Choroid plexus epithelial cell (primary cell): ENCODE measurements around the gene IPPK.

Experiments used
- DNase-seq: peaks from one replicate; pipeline ENCODE4 v3.0.0-alpha.2; 2010; ENCODE audit warnings: low read depth
- H3K4me3 ChIP-seq: 2 replicates; pipeline ENCODE4 v1.5.1; 2011; ENCODE audit warnings: low read depth, mild to moderate bottlenecking, control low read depth, low read length, moderate library complexity
- TF ChIP-seq, protein P1 (sequence below): conservative IDR thresholded peaks from 2 replicates; pipeline ENCODE4 v1.5.1; 2011; ENCODE audit warnings: low read depth, mild to moderate bottlenecking, control low read depth, inconsistent platforms, low read length, moderate library complexity

IPPK gene

DNA sequence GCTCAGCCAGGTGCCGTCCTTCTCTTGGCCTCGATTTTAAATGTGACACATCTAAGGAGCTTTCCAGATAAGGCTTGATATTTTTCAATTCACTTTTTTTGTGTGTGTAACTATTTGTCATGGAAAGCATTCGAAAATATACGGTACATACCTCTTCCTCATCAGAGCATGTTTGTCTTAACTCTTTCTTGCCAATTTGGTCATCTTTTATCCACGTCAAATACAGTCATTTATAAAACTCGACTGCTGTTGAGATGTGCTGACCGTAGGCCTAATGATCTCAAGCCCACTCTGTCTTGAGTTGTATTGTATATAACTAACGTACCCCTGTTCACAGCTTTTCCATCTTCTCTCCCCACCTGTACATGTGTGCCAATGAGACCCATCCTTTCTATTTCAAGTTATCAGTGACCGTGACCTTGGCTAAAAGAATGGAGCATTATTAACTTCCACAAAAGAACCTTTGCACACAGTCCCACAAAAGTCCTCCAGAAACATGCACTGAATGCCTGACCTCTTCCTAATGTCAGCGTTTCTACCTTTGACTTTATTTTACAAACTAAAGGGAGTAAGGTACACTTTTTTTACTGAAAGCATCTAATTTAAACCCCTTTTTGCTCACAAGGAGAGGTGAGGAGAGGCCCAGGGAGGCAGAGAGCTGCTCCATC lies 61.6 kb downstream of the IPPK start:
- DNase-seq: peak; percentile 9
- H3K4me3 ChIP-seq: no peak overlapping the region
- TF ChIP-seq, protein P1, sequence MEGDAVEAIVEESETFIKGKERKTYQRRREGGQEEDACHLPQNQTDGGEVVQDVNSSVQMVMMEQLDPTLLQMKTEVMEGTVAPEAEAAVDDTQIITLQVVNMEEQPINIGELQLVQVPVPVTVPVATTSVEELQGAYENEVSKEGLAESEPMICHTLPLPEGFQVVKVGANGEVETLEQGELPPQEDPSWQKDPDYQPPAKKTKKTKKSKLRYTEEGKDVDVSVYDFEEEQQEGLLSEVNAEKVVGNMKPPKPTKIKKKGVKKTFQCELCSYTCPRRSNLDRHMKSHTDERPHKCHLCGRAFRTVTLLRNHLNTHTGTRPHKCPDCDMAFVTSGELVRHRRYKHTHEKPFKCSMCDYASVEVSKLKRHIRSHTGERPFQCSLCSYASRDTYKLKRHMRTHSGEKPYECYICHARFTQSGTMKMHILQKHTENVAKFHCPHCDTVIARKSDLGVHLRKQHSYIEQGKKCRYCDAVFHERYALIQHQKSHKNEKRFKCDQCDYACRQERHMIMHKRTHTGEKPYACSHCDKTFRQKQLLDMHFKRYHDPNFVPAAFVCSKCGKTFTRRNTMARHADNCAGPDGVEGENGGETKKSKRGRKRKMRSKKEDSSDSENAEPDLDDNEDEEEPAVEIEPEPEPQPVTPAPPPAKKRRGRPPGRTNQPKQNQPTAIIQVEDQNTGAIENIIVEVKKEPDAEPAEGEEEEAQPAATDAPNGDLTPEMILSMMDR: no peak

DNA sequence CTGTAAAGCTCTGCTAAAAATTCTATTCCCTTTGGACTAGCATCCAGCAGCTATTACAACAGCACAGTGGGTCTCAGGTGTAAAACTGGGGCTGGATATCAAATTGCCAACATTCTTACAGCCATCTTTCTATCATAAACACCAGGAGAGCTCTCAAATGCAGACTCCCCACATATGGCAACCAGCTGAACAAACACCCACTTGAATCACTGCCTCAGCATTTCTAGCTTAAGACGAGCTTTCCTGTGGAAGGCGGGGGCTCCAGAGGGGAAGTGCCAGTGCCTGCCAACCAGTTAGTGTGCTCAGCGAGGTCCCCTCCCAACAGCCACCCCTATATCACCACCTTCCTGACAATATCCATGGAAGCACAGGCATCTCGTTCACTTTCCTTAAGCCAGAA lies 62.2 kb downstream of the IPPK start:
- TF ChIP-seq, protein P1: no peak
- peak; percentile 89 for DNase-seq
- H3K4me3 ChIP-seq: no peak overlapping the region

DNA sequence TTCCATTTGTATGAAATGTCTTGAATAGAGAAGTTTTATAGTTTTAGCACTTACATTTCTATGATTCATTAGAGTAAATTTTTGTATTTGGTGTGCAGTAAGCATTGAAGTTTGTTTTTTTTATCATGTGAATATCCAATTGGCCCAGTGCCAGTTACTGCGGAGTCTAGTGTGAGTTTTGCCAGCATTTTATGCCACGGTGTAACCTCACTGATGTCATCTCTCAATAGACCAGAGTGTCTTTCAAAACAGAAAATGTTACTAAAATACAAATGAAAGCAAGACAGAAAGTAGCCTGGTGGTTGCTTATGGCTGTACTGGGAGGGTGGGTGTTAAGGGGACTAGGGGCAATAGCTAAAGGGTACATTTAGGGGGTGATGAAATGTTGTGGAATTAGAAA lies 62.8 kb downstream of the IPPK start:
- TF ChIP-seq, protein P1: peak; percentile 19
- peak; percentile 85 for DNase-seq

DNA sequence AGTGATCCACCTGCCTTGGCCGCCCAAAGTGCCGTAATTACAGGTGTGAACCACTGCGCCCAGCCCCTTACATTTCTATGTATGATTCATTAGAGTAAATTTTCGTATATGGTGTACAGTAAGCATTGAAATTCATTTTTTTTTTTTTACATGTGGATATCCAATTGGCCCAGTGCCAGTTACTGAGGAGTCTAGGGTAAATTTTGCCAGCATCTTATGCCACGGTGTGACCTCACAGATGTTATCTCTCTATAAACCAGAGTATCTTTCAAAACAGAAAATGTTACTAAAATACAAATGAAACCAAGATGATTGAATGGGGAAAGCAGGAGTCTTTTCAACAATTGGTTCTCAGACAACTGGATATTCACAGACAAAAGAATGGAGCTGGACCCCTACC lies 64.7 kb downstream of the IPPK start:
- TF ChIP-seq, protein P1: no peak
- H3K4me3 ChIP-seq: no peak overlapping the region
- no peak for DNase-seq

More for the DNA sequence above, 62.8 kb downstream of the IPPK start:
- no peak overlapping the region for H3K4me3 ChIP-seq

DNA sequence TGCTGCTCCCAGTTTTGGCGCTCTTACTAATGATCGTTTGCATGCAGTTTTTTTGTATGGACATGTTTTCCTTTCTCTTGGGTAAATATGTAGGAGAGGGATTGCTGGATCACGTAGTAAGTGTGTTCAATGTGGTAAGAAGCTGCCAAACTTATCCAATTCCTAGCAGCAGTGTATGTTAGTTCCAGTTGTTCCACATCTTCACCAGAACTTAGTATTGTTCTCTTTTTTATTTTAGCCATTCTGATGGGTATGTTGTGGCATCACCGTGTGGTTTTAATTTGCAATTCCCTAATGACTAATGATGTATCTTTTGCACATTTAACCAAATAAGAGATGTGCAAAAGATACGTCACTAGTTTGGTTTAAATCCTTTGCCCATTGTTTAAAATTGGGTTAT lies 65.9 kb downstream of the IPPK start:
- no peak for DNase-seq
- TF ChIP-seq, protein P1: no peak
- H3K4me3 ChIP-seq: no peak overlapping the region

DNA sequence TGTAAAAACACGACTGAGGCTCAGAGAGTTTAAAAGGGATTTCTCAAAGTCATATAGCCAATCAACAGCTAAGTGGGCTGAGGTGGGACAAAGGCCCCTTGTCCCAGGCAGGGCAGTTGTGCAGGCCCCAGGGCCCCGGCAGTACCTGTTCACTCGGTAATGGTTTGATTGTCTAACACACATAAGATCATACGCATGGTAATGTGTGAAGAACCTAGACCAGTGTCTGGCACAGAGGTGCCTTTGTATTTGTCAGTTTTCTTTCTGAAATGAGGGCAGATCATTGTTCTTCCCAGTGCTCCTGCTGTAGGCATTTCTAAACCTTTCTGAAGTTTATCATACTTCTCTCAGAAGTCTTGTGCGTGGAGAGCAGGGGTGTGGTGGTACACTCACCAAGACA lies 66.8 kb downstream of the IPPK start:
- DNase-seq: no peak
- TF ChIP-seq, protein P1: no peak
- H3K4me3 ChIP-seq: no peak overlapping the region

DNA sequence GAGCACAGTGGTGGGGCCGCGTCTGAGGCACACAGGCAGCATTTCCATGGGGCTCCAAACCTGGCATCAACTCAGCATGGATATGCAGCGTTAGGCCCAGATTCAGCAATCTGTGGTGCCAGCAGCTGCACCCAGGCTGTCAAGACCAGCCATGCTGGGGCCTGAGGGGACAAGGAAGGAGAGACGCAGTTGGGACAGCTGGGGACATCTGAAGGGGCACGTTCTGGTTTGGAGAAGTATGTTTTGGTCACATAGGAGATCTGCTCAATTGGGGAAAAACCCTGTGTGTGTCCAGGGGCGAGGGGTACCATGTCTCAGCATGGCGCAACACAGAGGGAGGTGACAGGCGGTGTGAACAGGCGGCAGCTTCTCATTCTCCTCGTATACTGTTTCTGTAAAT lies 67.5 kb downstream of the IPPK start:
- no peak overlapping the region for H3K4me3 ChIP-seq
- TF ChIP-seq, protein P1: no peak
- DNase-seq: no peak
